ENCODE measurements around the gene EML5.
A peak's percentile ranks its signal among the peaks of the same experiment; 100 is the strongest.
"Not testable (repeated sequence)": the region's sequence is repeated elsewhere in the genome, so short reads cannot be mapped to it uniquely, and the experiment has no call there.

The EML5 gene

GRCh38 chr14:88804035-88804434 is 11.3 kb upstream of the EML5 start:
- DNase-seq (ENCODE audit: low read depth, low spot score) = no peak

GRCh38 chr14:88802596-88802995 is 9.8 kb upstream of the EML5 start:
- no peak for DNase-seq (ENCODE audit: low read depth, low spot score)

GRCh38 chr14:88799522-88799921 is 6.8 kb upstream of the EML5 start:
- DNase-seq (ENCODE audit: low read depth, low spot score) = no peak

GRCh38 chr14:88798156-88798555 is 5.4 kb upstream of the EML5 start:
- no peak for DNase-seq (ENCODE audit: low read depth, low spot score)

GRCh38 chr14:88793259-88793625 is 489 bp upstream of the EML5 start:
- no peak for DNase-seq (ENCODE audit: low read depth, low spot score)

GRCh38 chr14:88791629-88792472 is 902 bp downstream of the EML5 start:
- peak; percentile 27 for DNase-seq (ENCODE audit: low read depth, low spot score)

GRCh38 chr14:88791252-88791621 is 1.5 kb downstream of the EML5 start:
- no peak for DNase-seq (ENCODE audit: low read depth, low spot score)

- DNase-seq (ENCODE audit: low read depth, low spot score) = no peak
Observed at GRCh38 chr14:88790501-88791251, 2.1 kb downstream of the EML5 start.

- not testable (repeated sequence) for DNase-seq (ENCODE audit: low read depth, low spot score)
Observed at GRCh38 chr14:88789573-88789972, 3.2 kb downstream of the EML5 start.

GRCh38 chr14:88786715-88787114 is 6.0 kb downstream of the EML5 start:
- DNase-seq (ENCODE audit: low read depth, low spot score) = no peak

GRCh38 chr14:88785911-88786310 is 6.8 kb downstream of the EML5 start:
- no peak for DNase-seq (ENCODE audit: low read depth, low spot score)

- no peak for DNase-seq (ENCODE audit: low read depth, low spot score)
Observed at GRCh38 chr14:88775532-88775931, 17.2 kb downstream of the EML5 start.

GRCh38 chr14:88770736-88771135 is 22.0 kb downstream of the EML5 start:
- DNase-seq (ENCODE audit: low read depth, low spot score) = no peak

- no peak for DNase-seq (ENCODE audit: low read depth, low spot score)
Observed at GRCh38 chr14:88765130-88765529, 27.6 kb downstream of the EML5 start.

GRCh38 chr14:88753873-88754272 is 38.9 kb downstream of the EML5 start:
- no peak for DNase-seq (ENCODE audit: low read depth, low spot score)

GRCh38 chr14:88750945-88751344 is 41.8 kb downstream of the EML5 start:
- DNase-seq (ENCODE audit: low read depth, low spot score) = no peak

- no peak for DNase-seq (ENCODE audit: low read depth, low spot score)
Observed at GRCh38 chr14:88750413-88750812, 42.3 kb downstream of the EML5 start.

- no peak for DNase-seq (ENCODE audit: low read depth, low spot score)
Observed at GRCh38 chr14:88749139-88749538, 43.6 kb downstream of the EML5 start.

- DNase-seq (ENCODE audit: low read depth, low spot score) = no peak
Observed at GRCh38 chr14:88748288-88748687, 44.5 kb downstream of the EML5 start.

- no peak for DNase-seq (ENCODE audit: low read depth, low spot score)
Observed at GRCh38 chr14:88746052-88746451, 46.7 kb downstream of the EML5 start.

GRCh38 chr14:88737245-88737644 is 55.5 kb downstream of the EML5 start:
- DNase-seq (ENCODE audit: low read depth, low spot score) = no peak

- no peak for DNase-seq (ENCODE audit: low read depth, low spot score)
Observed at GRCh38 chr14:88733121-88733520, 59.6 kb downstream of the EML5 start.

GRCh38 chr14:88729159-88729558 is 63.6 kb downstream of the EML5 start:
- no peak for DNase-seq (ENCODE audit: low read depth, low spot score)
